PC-3 (cell line): ENCODE results near the gene ADAM19. TPM values are rescaled to one million over a fixed set of nuclear protein-coding genes. Genes with fewer than 3 reads are reported as not detected.

Experiments used
- ATAC-seq: fragments of 200-7000 bp; cut with Tn5 transposase; 2 replicates; pipeline ENCODE4 v1.9.1; 2020; ENCODE audit warnings: mild to moderate bottlenecking, moderate library complexity
- BruUV-seq: library from RNA; stranded (reverse); fragments of 400-500 nt; replicated peaks from 2 replicates; lab custom pipeline; 2021; lab: Mats Ljungman, UMichigan
- CTCF ChIA-PET: fragments of 300-600 bp; sonication (Branson Sonifier 250); formaldehyde crosslinking; loops from one replicate; lab custom pipeline; 2022; ENCODE audit warnings: antibody characterized with exemption; lab: Charles Lee
- POLR2A ChIA-PET: fragments of 300-600 bp; sonication (Branson Sonifier 250); formaldehyde crosslinking; loops from one replicate; lab custom pipeline; 2022; ENCODE audit warnings: antibody characterized with exemption; ENCODE audit not compliant: unreplicated experiment; lab: Charles Lee
- DNase-seq: peaks from one replicate; pipeline ENCODE4 v3.0.0-alpha.2; 2015
- H2AFZ ChIP-seq: fragments of 300-600 bp; sonication (generic); 2 replicates; pipeline ENCODE4 v1.6.0; 2016; ENCODE audit warnings: antibody characterized with exemption, low read length
- H3F3A ChIP-seq: fragments of 300-600 bp; sonication (generic); one replicate; pipeline ENCODE4 v1.6.0; 2017; ENCODE audit warnings: antibody characterized with exemption, low read length, control low read depth, mild to moderate bottlenecking; ENCODE audit not compliant: unreplicated experiment
- H3K27ac ChIP-seq: fragments of 300-600 bp; sonication (generic); 2 replicates; pipeline ENCODE4 v1.5.1; 2016; ENCODE audit warnings: mild to moderate bottlenecking, low read length
- H3K27me3 ChIP-seq: fragments of 300-600 bp; sonication (generic); 2 replicates; pipeline ENCODE4 v1.6.1; 2016; ENCODE audit warnings: low read length, mixed read lengths
- H3K36me3 ChIP-seq: fragments of 300-600 bp; sonication (generic); 2 replicates; pipeline ENCODE4 v1.6.1; 2016; ENCODE audit warnings: low read depth, mixed run types, low read length, mixed read lengths
- H3K4me1 ChIP-seq: fragments of 300-600 bp; sonication (generic); 2 replicates; pipeline ENCODE4 v1.5.1; 2016; ENCODE audit warnings: low read length; ENCODE audit not compliant: insufficient read depth
- H3K4me2 ChIP-seq: fragments of 300-600 bp; sonication (generic); 2 replicates; pipeline ENCODE4 v1.6.0; 2016; ENCODE audit warnings: low read length
- H3K4me3 ChIP-seq: fragments of 300-600 bp; sonication (generic); 2 replicates; pipeline ENCODE4 v1.5.1; 2016; ENCODE audit warnings: mild to moderate bottlenecking, low read length, mixed read lengths
- H3K79me2 ChIP-seq: fragments of 300-600 bp; sonication (generic); 2 replicates; pipeline ENCODE4 v1.6.1; 2017; ENCODE audit warnings: low read length, mixed read lengths
- H3K9ac ChIP-seq: fragments of 300-600 bp; sonication (generic); 2 replicates; pipeline ENCODE4 v1.6.0; 2016; ENCODE audit warnings: mild to moderate bottlenecking, low read length
- H3K9me2 ChIP-seq: fragments of 300-600 bp; sonication (generic); replicated peaks from 2 replicates; pipeline ENCODE4 v1.6.1; 2016; ENCODE audit warnings: mixed run types, low read length, mixed read lengths
- H3K9me3 ChIP-seq: fragments of 300-600 bp; sonication (generic); 2 replicates; pipeline ENCODE4 v1.6.1; 2016; ENCODE audit warnings: low read length, mixed read lengths
- H4K20me1 ChIP-seq: fragments of 300-600 bp; sonication (generic); 2 replicates; pipeline ENCODE4 v1.6.1; 2016; ENCODE audit warnings: low read length, mixed read lengths
- CTCF ChIP-seq: fragments of 300-600 bp; sonication (generic); conservative IDR thresholded peaks from 2 replicates; pipeline ENCODE4 v1.5.1; 2017; ENCODE audit warnings: antibody characterized with exemption, low read depth, mild to moderate bottlenecking, low read length
- EZH2 ChIP-seq: fragments of 300-600 bp; sonication (generic); IDR thresholded peaks from one replicate; pipeline ENCODE4 v1.6.1; 2017; ENCODE audit warnings: antibody characterized with exemption, mild to moderate bottlenecking, low read length; ENCODE audit not compliant: unreplicated experiment
- EZH2phosphoT487 ChIP-seq: fragments of 300-600 bp; sonication (generic); IDR thresholded peaks from 2 replicates; pipeline ENCODE4 v1.6.1; 2018; ENCODE audit warnings: mild to moderate bottlenecking, antibody characterized with exemption, low read length, borderline replicate concordance
- intact Hi-C: fragments of 100-400 bp; cut with micrococcal nuclease; formaldehyde crosslinking; loops from 2 replicates; pipeline ENCODE4 v1.9.0; 2023
- total RNA-seq: library from RNA; depleted of rRNA; stranded (reverse); fragments of >200 nt; gene quantifications from 2 replicates; pipeline ENCODE4 v1.2.3, GENCODE V29; 2014

Gene ADAM19
- total RNA-seq, 1 experiment from 2014 or later, result 115 TPM

- ChIA-PET POLR2A (interaction anchor here (0.6 kb wide), 1 partner anchor 56 kb away, joined by 8 read pairs; no protein-coding TSS in a partner anchor), CTCF (no interaction called here)
- Histone ChIP-seq H4K20me1 (0 out of 2 replicates have a peak, but pooled peaks cover 2% of the 10 kb centered on the region), H3K4me3 (no peak overlapping the region), H3K79me2 (peaks cover 53% of the 10 kb centered on the region), H3K36me3 (peaks cover 75% of the 10 kb centered on the region), H3F3A (no peaks in the 10 kb centered on the region), H3K27ac (no peak overlapping the region), H3K27me3 (no peaks in the 10 kb centered on the region), H3K9ac (no peak overlapping the region), H3K9me2 (no peaks in the 10 kb centered on the region), H2AFZ (no peak overlapping the region), H3K9me3 (no peaks in the 10 kb centered on the region), H3K4me1 (peaks cover 14% of the 10 kb centered on the region), H3K4me2 (no peak overlapping the region)
- no TSS peak for BruUV-seq
- intact Hi-C loops, result no loop called here
- ATAC-seq (peak; percentile 67), DNase-seq (peak; percentile 44)
- TF ChIP-seq EZH2, result no peak
- TF ChIP-seq EZH2phosphoT487, result no peak
- TF ChIP-seq CTCF, result no peak
Measured at GRCh38 chr5:157535042-157535865, 40.3 kb downstream of the ADAM19 start.

DNA sequence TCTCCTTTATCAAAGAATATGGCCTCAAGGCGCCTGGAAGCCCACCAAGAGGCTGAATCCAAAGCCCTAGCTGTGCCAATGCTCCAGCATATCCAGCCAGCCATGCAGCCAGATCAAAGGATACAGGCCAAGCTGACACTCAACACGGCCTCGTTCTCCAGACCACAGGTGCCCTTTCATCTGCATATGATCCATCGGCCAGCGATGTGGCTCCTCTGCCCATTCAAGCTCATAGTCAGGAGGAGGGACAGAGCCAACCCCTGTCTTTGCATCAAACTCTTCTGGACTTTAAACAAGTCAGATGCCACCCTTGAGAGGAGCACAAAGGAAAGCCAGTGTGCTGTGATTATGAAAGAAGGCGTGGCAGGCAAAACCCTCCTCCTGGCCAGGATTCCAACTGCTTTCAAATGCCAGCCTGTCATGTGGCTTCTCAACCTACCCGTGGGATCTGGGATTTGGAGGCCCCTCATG is 42.5 kb downstream of the ADAM19 start:
- no peaks in the 10 kb centered on the region for H3K9me2 ChIP-seq
- no TSS peak for BruUV-seq
- no peak overlapping the region for H3K4me3 ChIP-seq
- peaks cover 14% of the 10 kb centered on the region for H3K4me1 ChIP-seq
- no peaks in the 10 kb centered on the region for H3F3A ChIP-seq
- no peak overlapping the region for H3K4me2 ChIP-seq
- CTCF ChIA-PET, result no interaction called here
- H3K36me3 ChIP-seq, result peaks cover 89% of the 10 kb centered on the region
- no peak overlapping the region for H3K9ac ChIP-seq
- intact Hi-C loops, result no loop called here
- no peak for TF ChIP-seq CTCF
- no peak for TF ChIP-seq EZH2phosphoT487
- no peak for TF ChIP-seq EZH2
- H3K9me3 ChIP-seq, result no peaks in the 10 kb centered on the region
- no peaks in the 10 kb centered on the region for H3K27me3 ChIP-seq
- H3K27ac ChIP-seq, result no peak overlapping the region
- POLR2A ChIA-PET, result no interaction called here
- peaks cover 38% of the 10 kb centered on the region for H3K79me2 ChIP-seq
- ATAC-seq, result no peak
- no peaks in the 10 kb centered on the region for H4K20me1 ChIP-seq
- no peak for DNase-seq
- H2AFZ ChIP-seq, result no peak overlapping the region

GRCh38 chr5:157532022-157532421 is 43.6 kb downstream of the ADAM19 start:
- peaks cover 33% of the 10 kb centered on the region for H3K79me2 ChIP-seq
- CTCF ChIA-PET, result no interaction called here

More at GRCh38 chr5:157532022-157532421, 43.6 kb downstream of the ADAM19 start:
- Histone ChIP-seq H3K9me2 (no peaks in the 10 kb centered on the region), H3K9ac (no peak overlapping the region), H3K27ac (no peak overlapping the region), H4K20me1 (no peaks in the 10 kb centered on the region), H3K4me2 (no peak overlapping the region), H3K27me3 (no peaks in the 10 kb centered on the region), H2AFZ (no peak overlapping the region), H3K36me3 (peaks cover 87% of the 10 kb centered on the region), H3K4me1 (peaks cover 14% of the 10 kb centered on the region), H3F3A (no peaks in the 10 kb centered on the region), H3K9me3 (no peaks in the 10 kb centered on the region), H3K4me3 (no peak overlapping the region)
- intact Hi-C loops, result no loop called here
- ATAC-seq (no peak), DNase-seq (no peak)
- BruUV-seq, result no TSS peak
- POLR2A ChIA-PET, result interaction anchor here (0.6 kb wide), 1 partner anchor 15 kb away, joined by 9 read pairs; no protein-coding TSS in a partner anchor
- TF ChIP-seq CTCF (no peak), EZH2phosphoT487 (no peak), EZH2 (no peak)
